GM12891 (cell line): ENCODE data around the gene ELOVL6.
"Not testable (repeated sequence)": the region's sequence is repeated elsewhere in the genome, so short reads cannot be mapped to it uniquely, and the experiment has no call there.

Experiments
- DNase-seq: peaks from one replicate; pipeline ENCODE4 v3.0.0; 2011; ENCODE audit warnings: low spot score; ENCODE audit not compliant: insufficient read length
- FAIRE-seq: peaks from 2 replicates; lab custom pipeline; 2011; peaks lifted over from hg19 to GRCh38; lab: Jason Lieb, UNC
- PAX5 ChIP-seq: IDR thresholded peaks from 2 replicates; pipeline ENCODE4 v1.6.1; 2011; ENCODE audit warnings: low read length, moderate library complexity, mild to moderate bottlenecking; ENCODE audit not compliant: insufficient read depth, severe bottlenecking
- POLR2A ChIP-seq: IDR thresholded peaks from 2 replicates; pipeline ENCODE4 v1.6.1; 2011; ENCODE audit warnings: low read depth, low read length, control low read depth
- POLR2AphosphoS5 ChIP-seq: IDR thresholded peaks from 2 replicates; pipeline ENCODE4 v1.6.1; 2011; ENCODE audit warnings: low read depth, low read length, control low read depth
- POU2F2 ChIP-seq: IDR thresholded peaks from 2 replicates; pipeline ENCODE4 v1.6.1; 2011; ENCODE audit warnings: low read depth, mild to moderate bottlenecking, control low read depth, low read length, moderate library complexity
- SPI1 ChIP-seq: IDR thresholded peaks from 2 replicates; pipeline ENCODE4 v1.6.1; 2011; ENCODE audit warnings: low read depth, low read length, control low read depth
- TAF1 ChIP-seq: IDR thresholded peaks from 2 replicates; pipeline ENCODE4 v1.6.1; 2011; ENCODE audit warnings: low read depth, low read length, control low read depth

ELOVL6 gene

DNA sequence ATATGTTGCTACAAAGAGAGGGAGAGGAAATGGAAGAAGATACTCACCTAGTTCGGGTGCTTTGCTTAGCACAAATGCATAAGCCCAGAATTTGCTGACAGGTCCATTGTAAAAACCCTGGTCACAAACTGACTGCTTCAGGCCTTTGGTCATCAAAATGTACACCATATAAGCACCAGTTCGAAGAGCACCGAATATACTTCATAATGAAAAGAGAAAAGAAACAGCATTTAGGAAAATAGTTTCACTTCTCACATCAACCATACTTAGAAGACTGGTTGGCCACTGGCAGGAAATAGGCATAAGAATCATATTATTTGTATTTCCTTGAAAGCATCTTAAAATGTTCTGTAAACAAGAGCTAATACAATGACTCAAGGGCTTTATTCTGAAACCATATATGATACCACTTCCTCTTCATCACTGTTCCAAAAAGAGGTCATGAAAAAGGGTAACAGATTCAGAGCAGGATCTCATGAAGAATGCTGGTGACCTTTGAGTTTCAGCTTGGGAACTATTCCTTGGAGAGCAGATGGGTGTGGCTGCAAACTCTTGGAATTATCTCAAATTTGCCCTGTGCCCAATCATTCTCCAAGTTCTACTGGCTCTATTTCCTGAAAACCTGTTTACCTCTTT is 138.7 kb downstream of the ELOVL6 start:
- TF ChIP-seq PAX5 (no peak), SPI1 (peak; percentile 90)
- DNase-seq = peak; percentile 14
- peak; percentile 76 for FAIRE-seq

DNA sequence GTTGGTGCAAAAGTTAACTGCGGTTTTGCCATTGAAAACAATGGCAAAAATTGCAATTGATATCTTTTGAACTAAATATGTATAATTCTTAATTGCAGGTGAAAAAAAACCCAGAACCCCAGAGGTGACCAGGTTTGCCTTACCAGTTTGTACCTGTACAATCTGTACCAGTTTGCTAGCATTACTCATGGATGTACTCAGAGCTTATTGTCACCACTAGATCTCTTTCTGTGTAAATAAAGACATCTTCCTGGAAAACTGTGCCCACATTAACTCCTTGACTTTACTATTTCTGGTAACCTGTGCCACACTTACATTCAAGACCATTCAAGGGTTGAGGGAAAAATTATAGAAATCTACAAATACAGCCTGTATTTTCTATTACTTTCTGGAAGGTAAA is 139.7 kb downstream of the ELOVL6 start:
- no peak for TF ChIP-seq PAX5
- TF ChIP-seq SPI1 = no peak
- TF ChIP-seq TAF1 = no peak
- no peak for TF ChIP-seq POLR2A
- no peak for TF ChIP-seq POU2F2
- TF ChIP-seq POLR2AphosphoS5 = no peak
- no peak for DNase-seq
- no peak for FAIRE-seq

DNA sequence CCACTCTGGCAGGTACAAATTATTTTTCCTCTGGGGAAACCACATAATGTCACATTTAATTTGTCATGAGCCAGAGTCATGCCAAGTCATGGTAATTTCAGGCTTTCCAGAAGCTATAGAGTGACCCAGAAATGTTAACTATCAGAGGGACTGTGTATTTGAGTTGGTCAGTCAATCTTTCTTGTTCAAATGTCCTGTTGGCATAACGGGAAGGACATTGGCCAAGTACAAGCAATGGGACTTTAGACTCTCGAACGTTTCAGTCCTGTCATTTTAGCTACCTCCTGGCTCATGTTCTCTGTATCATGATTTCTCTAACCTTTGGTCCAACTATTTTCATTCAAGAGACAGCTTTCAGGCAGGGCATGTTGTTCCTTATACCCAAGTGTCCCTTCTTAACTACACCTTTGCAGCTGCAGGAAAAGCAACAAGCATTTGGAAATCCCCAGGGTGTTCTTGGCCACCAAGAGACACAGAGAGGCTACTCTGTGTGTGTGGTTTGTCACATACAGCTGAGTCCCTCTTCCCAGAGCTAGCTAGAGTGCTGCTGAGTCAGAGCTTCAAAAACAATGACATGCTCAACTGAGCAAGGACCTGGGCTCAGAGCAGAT is 143.2 kb downstream of the ELOVL6 start:
- DNase-seq (peak; percentile 13), FAIRE-seq (peak; percentile 74)
- TF ChIP-seq POLR2A (no peak), POU2F2 (no peak), PAX5 (peak; percentile 77)

DNA sequence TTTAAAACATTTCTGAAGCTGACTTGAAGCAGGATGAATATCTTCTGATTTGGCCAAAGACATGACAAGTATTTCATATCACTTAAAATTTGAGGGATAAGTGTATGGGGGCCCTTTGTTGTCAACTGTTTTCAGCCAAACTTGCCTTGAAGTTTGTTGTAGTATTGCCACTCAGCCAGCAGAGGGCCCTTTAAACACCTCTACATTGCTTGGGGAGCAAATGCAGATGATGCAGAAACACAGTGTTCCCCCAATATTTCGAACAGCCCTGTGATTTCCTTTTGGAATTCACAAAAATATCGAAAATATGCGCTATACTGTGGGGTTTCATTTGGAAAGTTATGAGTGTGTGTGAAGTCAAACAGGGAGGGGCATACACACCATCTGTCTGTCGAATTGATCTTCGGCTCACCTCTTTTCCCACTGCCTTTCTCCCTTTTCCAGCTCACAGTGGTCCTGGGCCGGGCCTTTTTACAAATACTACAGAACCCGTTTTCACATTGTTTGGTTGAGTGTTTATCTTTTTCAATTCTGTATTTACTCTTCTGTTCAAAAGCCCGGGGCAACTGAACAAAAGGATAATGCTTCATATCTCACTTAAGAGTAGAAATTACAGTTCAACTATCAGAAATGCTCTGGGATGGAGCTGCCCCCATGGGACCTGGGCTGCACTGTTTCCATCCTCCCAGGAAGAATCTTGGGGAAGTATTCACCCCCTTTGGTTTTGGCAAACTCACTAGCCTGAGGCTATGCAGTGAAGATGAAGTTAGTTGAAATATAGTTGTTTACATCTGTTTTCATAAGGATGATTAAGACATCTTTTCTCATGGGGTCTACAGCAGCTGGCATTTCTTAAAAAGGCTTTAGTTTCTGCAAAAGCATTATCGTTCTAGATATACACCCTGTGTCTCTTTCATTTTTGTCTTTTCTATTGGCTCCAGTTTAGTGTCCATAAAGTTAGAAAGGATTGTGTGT is 148.2 kb downstream of the ELOVL6 start:
- no peak for DNase-seq
- TF ChIP-seq SPI1 (no peak), POU2F2 (no peak), POLR2AphosphoS5 (no peak), TAF1 (no peak), POLR2A (no peak), PAX5 (no peak)
- peak; percentile 88 for FAIRE-seq

DNA sequence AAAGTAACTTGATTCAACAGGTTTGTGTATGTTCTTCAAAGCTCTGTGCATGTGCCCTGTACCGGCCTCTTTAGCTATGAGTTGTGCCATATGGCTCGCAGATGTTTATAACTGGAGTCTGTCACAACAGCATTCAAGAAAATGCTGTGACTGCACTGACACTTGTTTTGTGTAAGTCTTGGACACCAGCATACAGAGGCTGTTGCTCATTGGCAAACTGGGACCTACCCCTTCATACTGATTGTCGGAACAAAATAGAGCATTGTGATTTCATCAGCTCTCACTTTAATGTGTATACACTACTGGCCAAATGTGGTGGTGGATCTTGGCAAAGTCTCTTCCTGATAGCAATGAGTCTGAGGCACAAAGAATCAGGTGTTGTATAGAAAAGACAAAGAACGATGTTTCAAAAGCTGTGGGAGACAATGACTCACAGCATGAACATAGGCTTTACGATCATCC is 151.8 kb downstream of the ELOVL6 start:
- DNase-seq = no peak
- peak; percentile 33 for FAIRE-seq
- TF ChIP-seq POU2F2 (no peak), POLR2AphosphoS5 (no peak), TAF1 (no peak), PAX5 (no peak), SPI1 (no peak), POLR2A (no peak)

DNA sequence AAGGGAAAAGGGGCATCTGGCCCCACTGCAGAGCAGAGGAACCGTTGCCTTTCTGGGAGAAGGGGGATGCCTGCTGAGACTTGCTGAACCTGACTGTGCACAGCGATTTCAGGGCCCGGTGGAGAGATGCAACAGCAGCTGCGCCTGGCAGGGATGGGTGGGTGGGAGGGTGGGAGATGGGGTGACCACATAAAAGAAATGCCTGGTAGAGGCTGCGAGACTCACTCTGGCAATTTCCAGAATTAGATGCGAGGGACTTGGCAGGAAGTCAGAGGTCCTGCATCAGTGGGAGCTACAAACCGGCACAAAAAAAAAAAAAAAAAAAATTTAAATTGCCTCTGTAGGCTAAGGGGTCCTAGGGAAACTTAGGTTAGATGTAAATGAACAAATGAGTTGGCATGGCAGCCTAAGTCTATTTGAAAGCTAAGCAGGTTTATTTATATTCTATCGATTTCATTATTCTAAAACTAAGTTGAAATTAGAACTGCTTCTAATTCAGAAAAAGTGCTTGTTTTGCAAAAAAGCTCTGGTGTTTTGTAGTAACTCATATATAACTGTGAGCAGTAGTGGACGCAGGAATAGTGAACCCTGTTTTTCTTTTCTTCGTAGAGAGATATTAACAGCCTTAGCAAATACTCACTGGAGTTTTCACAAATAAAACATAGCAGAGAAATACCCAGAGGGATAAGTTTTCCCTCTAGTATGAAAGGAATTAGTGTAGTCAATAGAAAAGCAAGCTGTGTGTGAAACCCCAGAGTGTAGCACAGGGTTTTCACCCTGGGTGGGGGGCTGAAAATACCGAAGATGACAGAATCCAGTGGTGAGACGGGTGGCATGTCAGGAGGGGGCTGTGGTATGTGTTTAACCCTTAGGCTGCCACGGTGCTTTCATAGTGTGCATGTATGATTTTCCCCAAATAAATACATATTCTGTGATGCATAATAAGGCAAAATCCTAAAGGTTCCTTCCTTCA is 155.6 kb downstream of the ELOVL6 start:
- FAIRE-seq (no peak), DNase-seq (no peak)
- no peak for TF ChIP-seq PAX5
- TF ChIP-seq SPI1 = no peak
- TF ChIP-seq POLR2AphosphoS5 = no peak
- TF ChIP-seq TAF1 = no peak
- no peak for TF ChIP-seq POLR2A
- TF ChIP-seq POU2F2 = no peak

DNA sequence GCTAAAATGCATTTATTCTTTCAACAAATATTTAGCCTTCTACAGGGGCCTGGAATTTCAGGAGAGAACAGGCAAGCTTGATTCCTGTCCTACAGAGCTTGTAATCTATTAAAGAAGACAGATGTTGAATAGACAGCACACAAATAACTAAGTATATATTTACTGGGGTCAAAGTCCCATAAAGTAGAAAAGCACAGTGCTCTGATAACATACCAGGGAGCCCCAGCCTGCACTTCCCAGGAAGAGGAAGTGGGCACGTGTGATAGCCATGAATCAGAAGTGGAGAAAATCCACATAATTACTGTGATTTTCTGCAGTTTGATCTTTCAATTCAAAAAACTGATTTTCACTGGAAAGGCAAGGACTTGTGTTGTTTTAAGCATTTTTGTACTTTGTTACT is 156.7 kb downstream of the ELOVL6 start:
- no peak for TF ChIP-seq TAF1
- no peak for TF ChIP-seq POU2F2
- no peak for TF ChIP-seq SPI1
- TF ChIP-seq PAX5 = no peak
- no peak for TF ChIP-seq POLR2AphosphoS5
- TF ChIP-seq POLR2A = no peak
- DNase-seq (no peak), FAIRE-seq (no peak)

DNA sequence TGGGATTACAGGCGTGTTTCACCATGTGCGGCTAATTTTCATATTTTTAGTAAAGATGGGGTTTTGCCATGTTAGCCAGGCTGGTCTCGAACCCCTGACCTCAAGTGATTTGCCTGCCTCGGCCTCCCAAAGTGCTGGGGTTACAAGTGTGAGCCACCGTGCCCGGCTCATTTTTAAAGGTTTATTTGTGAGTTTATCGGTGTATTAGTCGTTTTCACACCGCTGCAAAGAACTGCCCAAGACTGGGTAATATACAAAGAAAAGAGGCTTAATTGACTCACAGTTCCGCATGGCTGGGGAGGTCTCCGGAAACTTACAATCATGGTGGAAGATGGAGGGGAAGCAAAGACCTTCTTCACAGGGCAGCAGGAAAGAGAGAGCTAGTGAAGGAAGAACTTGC is 159.3 kb downstream of the ELOVL6 start:
- FAIRE-seq, DNase-seq: not testable (repeated sequence)

DNA sequence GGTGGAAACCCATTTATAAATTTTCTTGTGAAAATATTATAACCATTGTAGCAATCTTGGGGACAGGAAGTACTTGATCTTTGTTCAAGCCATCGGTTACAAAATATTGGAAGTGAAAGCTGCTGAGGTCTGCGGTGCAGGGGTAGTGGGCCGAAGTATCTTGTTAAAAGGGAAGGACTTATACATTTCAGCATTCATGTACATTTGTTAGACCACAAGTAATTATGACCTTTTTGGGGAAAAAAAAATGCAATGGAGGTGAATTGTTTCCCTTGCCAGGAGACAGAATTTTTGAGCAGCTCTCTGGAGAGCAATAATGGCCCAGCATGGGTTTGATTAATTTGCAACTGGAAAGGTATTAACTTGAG is 164.4 kb downstream of the ELOVL6 start:
- 0 out of 2 replicates have a peak, but pooled peaks have one; percentile 25 for TF ChIP-seq POU2F2
- TF ChIP-seq SPI1 = peak; percentile 86
- TF ChIP-seq POLR2A = no peak
- peak; percentile 89 for FAIRE-seq
- DNase-seq = peak; percentile 25
